Peyer's patch (tissue), 4 donors: ENCODE measurements around the gene IQSEC2. TPM values are rescaled to one million over a fixed set of nuclear protein-coding genes. Genes with fewer than 3 reads are reported as not detected.

Experiments
- DNase-seq, 3 donors: peaks; one replicate each; pipeline ENCODE4 v3.0.0-alpha.2; 2017 to 2019
- H3K27ac ChIP-seq, 4 donors: fragments of 200-600 bp; sonication (generic); one replicate each; pipeline ENCODE4 v1.5.1; 2016 to 2019
- H3K27me3 ChIP-seq, 2 donors: fragments of 200-600 bp; sonication (generic); one replicate each; pipeline ENCODE4 v1.5.1; 2019
- H3K36me3 ChIP-seq, 3 donors: fragments of 200-600 bp; sonication (generic); one replicate each; pipeline ENCODE4 v1.5.1; 2016 to 2019
- H3K4me1 ChIP-seq, 4 donors: fragments of 200-600 bp; sonication (generic); one replicate each; pipeline ENCODE4 v1.5.1; 2016 to 2019
- H3K4me3 ChIP-seq, 4 donors: fragments of 200-600 bp; sonication (generic); 1 replicate in 3 of 4; 2 replicates in 1 of 4; pipeline ENCODE4 v1.5.1; 2016 to 2019; ENCODE audit warnings: mild to moderate bottlenecking in 1 of 4
- H3K9me3 ChIP-seq, 4 donors: fragments of 200-600 bp; sonication (generic); one replicate each; pipeline ENCODE4 v1.5.1; 2016 to 2019; ENCODE audit warnings: mild to moderate bottlenecking in 1 of 4
- CTCF ChIP-seq, 6 experiments: fragments of 450-650 bp in 4 of 6; fragments of 200-600 bp in 2 of 6; sonication (generic) in 1 of 6; IDR thresholded peaks; one replicate each; pipeline ENCODE4 v1.5.1; 2017 to 2019; ENCODE audit warnings: antibody characterized with exemption in 6 of 6, mild to moderate bottlenecking in 3 of 6, moderate library complexity in 1 of 6
- POLR2A ChIP-seq, 2 donors: fragments of 450-650 bp; IDR thresholded peaks; one replicate each; pipeline ENCODE4 v1.5.1; 2017; ENCODE audit warnings: antibody characterized with exemption in 2 of 2, mild to moderate bottlenecking in 2 of 2, moderate library complexity in 2 of 2
- total RNA-seq, 4 donors: library from RNA; depleted of rRNA; stranded (reverse); fragments of >200 nt; gene quantifications; one replicate each; pipeline ENCODE4 v1.1.0, GENCODE V29; 2016

IQSEC2 gene
- total RNA-seq, 4 donors from 2014 or later: 20.6 to 77.9 (median 48.3) TPM

DNA sequence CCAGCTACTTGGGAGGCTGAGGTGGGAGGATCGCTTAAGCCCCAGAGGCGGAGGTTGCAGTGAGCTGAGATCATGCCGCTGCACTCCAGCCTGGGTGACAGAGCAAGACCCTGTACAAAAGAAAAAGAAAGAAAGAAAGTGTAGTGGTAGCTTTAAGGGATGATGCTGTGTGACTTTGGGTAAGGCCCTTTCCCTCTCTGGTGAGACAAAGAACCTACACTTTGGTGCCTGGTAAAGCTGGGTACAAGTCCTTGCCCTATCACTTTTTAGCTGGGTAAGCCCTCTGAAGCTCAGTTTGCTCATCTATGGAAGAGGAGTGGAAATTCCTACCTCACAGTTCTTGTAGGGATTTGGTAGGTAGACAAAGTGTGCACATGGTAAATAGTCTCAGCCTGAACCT is 1.7 kb upstream of the IQSEC2 start:
- peaks cover 0 to 35% (median 4%) of the 10 kb centered on the region in 4 donors for H3K4me1 ChIP-seq
- H3K27me3 ChIP-seq: no peaks in the 10 kb centered on the region
- H3K4me3 ChIP-seq: no peak overlapping the region
- H3K36me3 ChIP-seq: no peaks in the 10 kb centered on the region
- TF ChIP-seq CTCF (IDR thresholded peaks at IDR 0.05) (no peak), POLR2A (IDR thresholded peaks at IDR 0.05) (no peak)
- no peaks in the 10 kb centered on the region for H3K9me3 ChIP-seq
- no peak overlapping the region for H3K27ac ChIP-seq
- DNase-seq: no peak

- H3K27ac ChIP-seq: peak overlapping the region; percentile 17 to 85 (median 75)
- peaks cover 0 to 26% (median 1%) of the 10 kb centered on the region in 4 donors for H3K4me1 ChIP-seq
- no peak for DNase-seq
- no peaks in the 10 kb centered on the region for H3K9me3 ChIP-seq
- TF ChIP-seq POLR2A (IDR thresholded peaks at IDR 0.05): no peak
- TF ChIP-seq CTCF (IDR thresholded peaks at IDR 0.05): no peak
- H3K36me3 ChIP-seq: no peaks in the 10 kb centered on the region
- peak overlapping the region in 2 of 4 donors; percentile 53 to 58 for H3K4me3 ChIP-seq
- H3K27me3 ChIP-seq: no peaks in the 10 kb centered on the region
Measured at GRCh38 chrX:53281963-53282695, 745 bp upstream of the IQSEC2 start.

- peak overlapping the region; percentile 46 to 85 (median 75) for H3K27ac ChIP-seq
- no peaks in the 10 kb centered on the region for H3K9me3 ChIP-seq
- no peaks in the 10 kb centered on the region for H3K27me3 ChIP-seq
- no peaks in the 10 kb centered on the region for H3K36me3 ChIP-seq
- DNase-seq: peak in 2 of 3 donors; percentile 54 to 59
- H3K4me1 ChIP-seq: peaks cover 0 to 21% (median 0%) of the 10 kb centered on the region in 4 donors
- TF ChIP-seq POLR2A (IDR thresholded peaks at IDR 0.05) (no peak), CTCF (IDR thresholded peaks at IDR 0.05) (no peak)
- peak overlapping the region in 3 of 4 donors; percentile 25 to 58 (median 53) for H3K4me3 ChIP-seq
Measured at GRCh38 chrX:53280331-53281320, 758 bp downstream of the IQSEC2 start.

- peaks cover 0 to 12% (median 0%) of the 10 kb centered on the region in 4 donors for H3K4me1 ChIP-seq
Measured at GRCh38 chrX:53279296-53280237, 1.8 kb downstream of the IQSEC2 start.

More at GRCh38 chrX:53279296-53280237, 1.8 kb downstream of the IQSEC2 start:
- DNase-seq: peak in 1 of 3 donors; percentile 57
- Histone ChIP-seq H3K27ac (peak overlapping the region in 2 of 4 donors; percentile 82 to 85), H3K27me3 (no peaks in the 10 kb centered on the region), H3K36me3 (no peaks in the 10 kb centered on the region), H3K9me3 (no peaks in the 10 kb centered on the region), H3K4me3 (peak overlapping the region in 2 of 4 donors; percentile 53 to 58)
- TF ChIP-seq POLR2A (IDR thresholded peaks at IDR 0.05) (no peak), CTCF (IDR thresholded peaks at IDR 0.05) (peak in 2 of 6 experiments; percentile 19 to 35)
